BE2C (cell line): Measurements from ENCODE around the gene TTLL1.

ENCODE experiments used
- DNase-seq: peaks from one replicate; pipeline ENCODE4 v3.0.0-alpha.2; 2020
- H3K27me3 ChIP-seq: fragments of 250-450 bp; sonication (Bioruptor Pico); 2 replicates; pipeline ENCODE4 v1.5.1; 2020; ENCODE audit warnings: mild to moderate bottlenecking
- H3K36me3 ChIP-seq: fragments of 250-450 bp; sonication (Bioruptor Pico); 2 replicates; pipeline ENCODE4 v1.5.1; 2020; ENCODE audit warnings: mild to moderate bottlenecking
- H3K4me1 ChIP-seq: fragments of 250-450 bp; sonication (Bioruptor Pico); 2 replicates; pipeline ENCODE4 v1.5.1; 2020
- H3K4me3 ChIP-seq: 2 replicates; pipeline ENCODE4 v1.5.1; 2011; ENCODE audit warnings: low read depth, low read length
- H3K9me3 ChIP-seq: fragments of 250-450 bp; sonication (Bioruptor Pico); 2 replicates; pipeline ENCODE4 v1.5.1; 2020
- CTCF ChIP-seq: IDR thresholded peaks from 2 replicates; pipeline ENCODE4 v1.5.1; 2012; ENCODE audit warnings: mild to moderate bottlenecking, low read depth, low read length

TTLL1 gene

DNA sequence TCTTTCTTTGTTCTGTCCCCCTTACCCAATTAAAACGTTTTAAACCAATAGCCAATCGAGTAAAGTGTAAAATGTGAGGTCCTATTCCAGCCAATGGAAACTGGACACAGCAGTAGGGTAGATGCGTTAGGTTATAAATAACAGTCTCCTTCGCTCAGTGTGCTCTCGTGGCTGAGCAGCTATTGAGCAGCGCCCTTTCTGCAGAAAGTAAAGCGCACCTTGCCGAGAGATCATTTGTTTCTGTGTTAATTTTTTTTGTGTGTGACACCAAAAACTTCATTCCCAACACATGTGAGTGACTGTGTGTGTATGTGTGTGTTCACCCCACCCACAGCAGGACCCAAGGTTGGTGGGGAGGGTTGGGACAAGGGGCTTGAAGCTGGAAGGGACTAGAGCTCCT lies 7.2 kb upstream of the TTLL1 start:
- H3K27me3 ChIP-seq: no peaks in the 10 kb centered on the region
- no peak overlapping the region for H3K4me3 ChIP-seq
- no peak for DNase-seq
- TF ChIP-seq CTCF: no peak
- no peaks in the 10 kb centered on the region; the same call in 1 of the 2 replicates for H3K9me3 ChIP-seq
- H3K36me3 ChIP-seq: no peaks in the 10 kb centered on the region
- H3K4me1 ChIP-seq: peaks cover 5% of the 10 kb centered on the region

GRCh38 chr22:43094551-43094950 lies 5.4 kb upstream of the TTLL1 start:
- no peak for DNase-seq
- Histone ChIP-seq H3K36me3 (no peaks in the 10 kb centered on the region), H3K4me1 (peaks cover 5% of the 10 kb centered on the region), H3K27me3 (no peaks in the 10 kb centered on the region), H3K9me3 (no peaks in the 10 kb centered on the region; the same call in 1 of the 2 replicates), H3K4me3 (no peak overlapping the region)
- no peak for TF ChIP-seq CTCF

DNA sequence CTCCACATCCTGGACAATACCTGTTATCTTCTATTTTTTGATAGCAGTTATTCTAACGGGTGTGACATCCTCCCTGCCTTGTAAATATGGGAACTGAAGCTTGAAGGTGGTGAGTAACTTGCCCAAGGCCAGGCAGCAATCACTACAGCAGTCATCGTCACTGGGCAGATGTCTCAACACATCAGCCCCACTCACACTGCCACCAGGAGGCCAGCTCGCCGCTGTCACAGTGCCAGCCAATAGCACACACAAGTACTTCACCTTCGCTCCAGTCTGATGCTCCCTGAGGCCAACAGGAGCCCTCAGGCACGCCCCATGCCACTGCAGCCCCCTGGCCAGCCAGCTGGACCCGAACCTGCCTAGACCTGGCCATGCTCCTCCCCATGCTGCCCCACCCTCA lies 4.9 kb upstream of the TTLL1 start:
- Histone ChIP-seq H3K4me1 (peaks cover 5% of the 10 kb centered on the region), H3K27me3 (no peaks in the 10 kb centered on the region), H3K36me3 (no peaks in the 10 kb centered on the region), H3K9me3 (no peaks in the 10 kb centered on the region; the same call in 1 of the 2 replicates), H3K4me3 (no peak overlapping the region)
- DNase-seq: peak; percentile 66
- peak; percentile 46 for TF ChIP-seq CTCF

DNA sequence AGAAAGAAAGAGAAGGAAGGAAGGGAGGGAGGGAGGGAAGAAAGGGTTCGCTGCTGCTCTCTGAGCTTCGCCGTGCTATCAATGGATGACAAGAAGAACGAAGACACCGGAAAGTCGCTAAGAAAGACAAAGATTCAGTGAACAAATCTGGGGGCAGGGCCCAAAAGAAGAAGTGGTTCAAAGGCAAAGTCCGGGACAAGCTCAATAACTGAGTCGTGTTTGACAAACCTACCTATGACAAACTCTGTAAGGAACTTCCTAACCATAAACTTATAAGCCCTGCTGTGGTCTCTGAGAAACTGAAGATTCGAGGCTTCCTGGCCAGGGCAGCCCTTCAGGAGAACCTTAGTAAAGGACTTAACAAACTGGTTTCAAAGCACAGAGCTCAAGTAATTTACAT lies 2.9 kb upstream of the TTLL1 start:
- H3K4me3 ChIP-seq: no peak overlapping the region
- no peaks in the 10 kb centered on the region for H3K36me3 ChIP-seq
- no peak for TF ChIP-seq CTCF
- DNase-seq: no peak
- peaks cover 5% of the 10 kb centered on the region for H3K4me1 ChIP-seq
- no peaks in the 10 kb centered on the region; the same call in 1 of the 2 replicates for H3K9me3 ChIP-seq
- no peaks in the 10 kb centered on the region for H3K27me3 ChIP-seq

DNA sequence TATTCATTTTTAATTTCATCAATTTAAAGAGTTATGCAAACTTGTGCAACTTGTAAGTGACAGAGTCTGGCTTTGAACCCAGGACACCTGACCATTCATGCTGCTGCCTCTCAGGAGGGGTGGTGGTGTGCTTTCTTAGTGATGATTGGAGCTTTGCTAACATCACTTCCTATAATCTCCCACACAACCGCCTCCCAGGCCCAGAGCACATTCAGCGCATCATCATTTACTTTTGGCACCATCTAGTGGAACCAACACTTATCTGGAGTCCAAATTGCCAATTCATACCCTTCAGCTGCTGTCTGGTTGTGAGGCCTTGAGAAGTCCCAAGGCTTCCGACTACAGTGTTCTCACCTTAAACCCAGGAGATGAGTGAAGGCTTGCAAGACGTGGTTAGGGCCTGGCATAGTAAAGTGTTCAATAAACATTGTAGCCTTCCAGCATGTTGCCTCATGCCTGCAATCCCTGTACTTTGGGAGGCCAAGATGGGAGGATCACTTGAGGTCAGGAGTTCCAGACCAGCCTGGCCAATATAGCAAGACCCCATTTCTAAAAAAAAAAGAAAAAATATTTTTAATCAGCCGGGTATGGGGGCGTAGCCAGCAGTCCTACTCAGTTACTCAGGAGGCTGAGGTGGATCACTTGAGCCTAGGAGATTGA lies 1.1 kb upstream of the TTLL1 start:
- Histone ChIP-seq H3K4me1 (peaks cover 5% of the 10 kb centered on the region), H3K27me3 (no peaks in the 10 kb centered on the region), H3K36me3 (no peaks in the 10 kb centered on the region), H3K9me3 (no peaks in the 10 kb centered on the region), H3K4me3 (no peak overlapping the region)
- peak; percentile 66 for DNase-seq
- TF ChIP-seq CTCF: peak; percentile 64

DNA sequence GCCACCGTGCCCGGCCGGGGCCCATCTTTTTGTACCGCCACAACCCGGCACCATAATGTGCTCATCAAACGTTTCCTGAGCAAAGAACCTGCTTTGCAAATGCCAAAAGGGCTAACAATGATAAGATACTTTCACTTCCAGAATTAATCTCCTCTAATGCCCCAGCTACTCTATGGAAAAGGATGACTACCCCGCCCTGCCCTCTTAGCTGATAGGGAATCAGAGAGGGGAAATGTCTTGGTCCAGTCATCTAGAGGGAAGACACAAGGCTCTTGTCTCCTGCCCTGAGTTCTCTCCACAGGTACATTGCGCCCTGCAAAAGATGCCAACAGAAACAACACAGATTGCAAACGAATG lies 586 bp downstream of the TTLL1 start:
- Histone ChIP-seq H3K9me3 (no peaks in the 10 kb centered on the region), H3K4me1 (no peaks in the 10 kb centered on the region; the same call in 1 of the 2 replicates), H3K36me3 (no peaks in the 10 kb centered on the region), H3K27me3 (no peaks in the 10 kb centered on the region), H3K4me3 (peak overlapping the region; percentile 72)
- TF ChIP-seq CTCF: no peak
- no peak for DNase-seq
